Naive thymus-derived CD4-positive, alpha-beta T cell (primary cell): ENCODE results near the gene HSD17B11. TPM values are rescaled to one million over a fixed set of nuclear protein-coding genes. Genes with fewer than 3 reads are reported as not detected.
"Not testable (repeated sequence)": the region's sequence is repeated elsewhere in the genome, so short reads cannot be mapped to it uniquely, and the experiment has no call there.

Source experiments
- ATAC-seq: fragments of 150-1000 bp; cut with Tn5 transposase; 2 replicates; pipeline ENCODE4 v1.10.0; 2021; ENCODE audit warnings: mild to moderate bottlenecking, moderate library complexity
- CTCF ChIA-PET: fragments of 350-600 bp; sonication (Branson Sonifier 250); formaldehyde crosslinking; loops from one replicate; lab custom pipeline; 2021; ENCODE audit warnings: antibody characterized with exemption; lab: Charles Lee
- POLR2A ChIA-PET: fragments of 350-600 bp; sonication (Branson Sonifier 250); formaldehyde crosslinking; loops from one replicate; lab custom pipeline; 2021; ENCODE audit warnings: antibody characterized with exemption, inconsistent platforms; lab: Charles Lee
- DNase-seq, 9 donors: peaks; one replicate each; pipeline versions ENCODE4 v3.0.0 to v3.0.0-alpha.2; 2020 to 2022; ENCODE audit warnings: mixed read lengths in 1 of 9
- H3K27ac ChIP-seq: one replicate; pipeline ENCODE4 v1.7.0; 2013; ENCODE audit warnings: mild to moderate bottlenecking, low read depth, low read length, moderate library complexity
- H3K27me3 ChIP-seq, 2 donors: one replicate each; pipeline ENCODE4 v1.7.0; 2013; ENCODE audit warnings: low read length in 2 of 2, mild to moderate bottlenecking in 2 of 2, moderate library complexity in 2 of 2; ENCODE audit not compliant: control insufficient read depth in 2 of 2, insufficient read depth in 2 of 2
- H3K36me3 ChIP-seq, 3 experiments: 1 replicate in 2 of 3; 2 replicates in 1 of 3; pipeline ENCODE4 v1.7.0; 2013; ENCODE audit warnings: low read length in 3 of 3, mild to moderate bottlenecking in 3 of 3, moderate library complexity in 1 of 3; ENCODE audit not compliant: insufficient read depth in 3 of 3, control insufficient read depth in 2 of 3
- H3K4me1 ChIP-seq, 2 donors: one replicate each; pipeline ENCODE4 v1.7.0; 2013; ENCODE audit warnings: low read length in 2 of 2, mild to moderate bottlenecking in 2 of 2, moderate library complexity in 1 of 2; ENCODE audit not compliant: control insufficient read depth in 2 of 2, insufficient read depth in 2 of 2
- H3K4me3 ChIP-seq: 2 replicates; pipeline ENCODE4 v1.7.0; 2013; ENCODE audit warnings: mild to moderate bottlenecking, low read length
- H3K9me3 ChIP-seq, 3 experiments: 1 replicate in 2 of 3; 2 replicates in 1 of 3; pipeline ENCODE4 v1.7.0; 2013; ENCODE audit warnings: low read length in 3 of 3; ENCODE audit not compliant: control insufficient read depth in 2 of 3
- H3K27ac Mint-ChIP-seq, 9 donors: one replicate each; pipeline ENCODE4 v1.8.0; 2020 to 2022; ENCODE audit warnings: mixed read lengths in 9 of 9, mild to moderate bottlenecking in 8 of 9, moderate library complexity in 5 of 9, inconsistent platforms in 2 of 9
- H3K27me3 Mint-ChIP-seq, 5 donors: one replicate each; pipeline ENCODE4 v1.8.0; 2021 to 2022; ENCODE audit warnings: mixed read lengths in 5 of 5, mild to moderate bottlenecking in 1 of 5
- H3K36me3 Mint-ChIP-seq, 5 donors: one replicate each; pipeline ENCODE4 v1.8.0; 2020 to 2022; ENCODE audit warnings: mixed read lengths in 5 of 5, mild to moderate bottlenecking in 3 of 5, inconsistent platforms in 1 of 5
- H3K4me1 Mint-ChIP-seq, 7 donors: one replicate each; pipeline ENCODE4 v1.8.0; 2020 to 2022; ENCODE audit warnings: mixed read lengths in 7 of 7, mild to moderate bottlenecking in 3 of 7, inconsistent platforms in 1 of 7
- H3K4me3 Mint-ChIP-seq, 10 donors: one replicate each; pipeline ENCODE4 v1.8.0; 2020 to 2022; ENCODE audit warnings: mild to moderate bottlenecking in 10 of 10, mixed read lengths in 10 of 10, moderate library complexity in 6 of 10, inconsistent platforms in 2 of 10
- H3K9me3 Mint-ChIP-seq, 11 donors: one replicate each; pipeline ENCODE4 v1.8.0; 2020 to 2022; ENCODE audit warnings: mixed read lengths in 11 of 11, mild to moderate bottlenecking in 4 of 11, inconsistent platforms in 1 of 11, moderate library complexity in 1 of 11
- intact Hi-C, 2 donors: fragments of 100-400 bp; cut with micrococcal nuclease; formaldehyde crosslinking; loops; one replicate each; pipeline ENCODE4 v1.15.1; 2023
- polyA plus RNA-seq, 2 donors: library from polyadenylated mRNA; unstranded; fragments of 300-500 nt; fragmentation: Illumina TruSeq; gene quantifications; one replicate each; pipeline ENCODE4 v1.2.3, GENCODE V29; 2021
- total RNA-seq, 6 experiments: library from RNA in 5 of 6; stranded (reverse) in 5 of 6; gene quantifications; 1 replicate in 5 of 6; 2 replicates in 1 of 6; pipeline ENCODE4 v1.2.3 and lab custom pipeline; 2021 to 2026

The HSD17B11 gene
- total and polyA plus RNA-seq, 7 experiments from 2014 or later, result 34.3 to 76.2 (median 68.4) TPM

DNA sequence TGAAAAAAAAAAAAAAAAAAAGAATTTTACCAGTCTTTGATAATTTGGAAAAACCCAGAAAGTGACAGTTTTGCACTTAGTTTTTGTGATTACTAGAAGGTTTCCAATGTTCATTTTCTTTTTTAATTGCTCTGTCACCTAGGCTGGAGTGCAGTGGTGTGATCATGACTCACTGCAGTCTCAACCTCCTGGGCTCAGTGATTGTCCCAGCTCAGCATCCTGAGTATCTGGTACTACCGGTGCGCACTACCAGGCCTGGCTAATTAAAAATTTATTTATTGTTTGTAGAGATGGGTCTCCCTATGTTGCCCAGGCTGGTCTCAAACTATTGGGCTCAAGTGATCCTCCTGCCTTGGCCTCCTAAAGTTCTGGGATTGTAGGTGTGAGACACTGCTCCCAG, 34.7 kb upstream of the HSD17B11 start:
- Histone ChIP-seq H3K27me3 (no peaks in the 10 kb centered on the region), H3K4me3 (no peak overlapping the region), H3K36me3 (peaks cover 0 to 7% (median 0%) of the 10 kb centered on the region in 3 experiments), H3K4me1 (peaks cover 17 to 27% of the 10 kb centered on the region in 2 donors), H3K9me3 (no peaks in the 10 kb centered on the region), H3K27ac (no peak overlapping the region)
- Mint-ChIP-seq H3K9me3 (peaks cover 0 to 2% (median 0%) of the 10 kb centered on the region in 11 donors), H3K4me3 (peak overlapping the region in 1 of 10 donors; percentile 59), H3K27me3 (no peaks in the 10 kb centered on the region), H3K27ac (peak overlapping the region in 3 of 9 donors; percentile 21 to 47 (median 34)), H3K4me1 (peaks cover 24 to 86% (median 76%) of the 10 kb centered on the region in 7 donors), H3K36me3 (peaks cover 0 to 3% (median 0%) of the 10 kb centered on the region in 5 donors)
- CTCF ChIA-PET, result no interaction called here
- ATAC-seq, result no peak
- intact Hi-C loops, result loop anchor here in 1 of 2 donors (10.0 kb wide), 1 partner anchor 421 kb away; no protein-coding TSS in a partner anchor
- POLR2A ChIA-PET, result no interaction called here
- DNase-seq, result no peak

DNA sequence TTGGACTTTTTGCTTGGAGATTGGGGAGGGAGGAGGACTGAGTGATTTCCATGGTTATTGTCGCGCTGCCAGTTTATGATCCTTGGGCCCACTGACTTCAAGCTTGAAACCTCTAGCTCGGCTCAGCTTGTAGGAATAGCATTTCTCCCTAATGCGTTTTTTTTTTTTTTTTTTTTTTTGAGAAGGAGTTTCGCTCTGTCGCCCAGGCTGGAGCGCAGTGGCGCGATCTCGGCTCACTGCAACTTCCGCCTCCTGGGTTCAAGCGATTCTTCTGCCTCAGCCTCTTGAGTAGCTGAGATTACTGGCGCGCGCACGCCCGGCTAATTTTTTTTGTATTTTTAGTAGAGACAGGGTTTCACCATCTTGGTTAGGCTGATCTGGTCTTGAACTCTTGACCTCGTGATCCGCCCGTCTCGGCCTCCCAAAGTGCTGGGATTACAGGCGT, 33.1 kb upstream of the HSD17B11 start:
- H3K9me3 ChIP-seq, DNase-seq, H3K9me3 Mint-ChIP-seq, H3K27ac ChIP-seq, H3K4me3 ChIP-seq, H3K36me3 ChIP-seq, H3K27me3 ChIP-seq, CTCF ChIA-PET, H3K36me3 Mint-ChIP-seq, ATAC-seq, H3K27me3 Mint-ChIP-seq: not testable (repeated sequence)
- intact Hi-C loops, result loop anchor here in 1 of 2 donors (5.0 to 10.0 kb wide), 3 partner anchors 419 to 1873 kb away; partner anchors contain the start of gene PPM1K
- peaks cover 17% of the 10 kb centered on the region in 2 donors for H3K4me1 ChIP-seq
- Mint-ChIP-seq H3K27ac (peak overlapping the region in 6 of 9 donors; percentile 63 to 99 (median 92)), H3K4me3 (peak overlapping the region; percentile 76 to 100 (median 98)), H3K4me1 (peaks cover 20 to 76% (median 62%) of the 10 kb centered on the region in 7 donors)
- POLR2A ChIA-PET, result interaction anchor here (4.8 kb wide), 1 partner anchor 33 kb away, joined by 53 read pairs; the partner anchor contains the start of gene HSD17B11

DNA sequence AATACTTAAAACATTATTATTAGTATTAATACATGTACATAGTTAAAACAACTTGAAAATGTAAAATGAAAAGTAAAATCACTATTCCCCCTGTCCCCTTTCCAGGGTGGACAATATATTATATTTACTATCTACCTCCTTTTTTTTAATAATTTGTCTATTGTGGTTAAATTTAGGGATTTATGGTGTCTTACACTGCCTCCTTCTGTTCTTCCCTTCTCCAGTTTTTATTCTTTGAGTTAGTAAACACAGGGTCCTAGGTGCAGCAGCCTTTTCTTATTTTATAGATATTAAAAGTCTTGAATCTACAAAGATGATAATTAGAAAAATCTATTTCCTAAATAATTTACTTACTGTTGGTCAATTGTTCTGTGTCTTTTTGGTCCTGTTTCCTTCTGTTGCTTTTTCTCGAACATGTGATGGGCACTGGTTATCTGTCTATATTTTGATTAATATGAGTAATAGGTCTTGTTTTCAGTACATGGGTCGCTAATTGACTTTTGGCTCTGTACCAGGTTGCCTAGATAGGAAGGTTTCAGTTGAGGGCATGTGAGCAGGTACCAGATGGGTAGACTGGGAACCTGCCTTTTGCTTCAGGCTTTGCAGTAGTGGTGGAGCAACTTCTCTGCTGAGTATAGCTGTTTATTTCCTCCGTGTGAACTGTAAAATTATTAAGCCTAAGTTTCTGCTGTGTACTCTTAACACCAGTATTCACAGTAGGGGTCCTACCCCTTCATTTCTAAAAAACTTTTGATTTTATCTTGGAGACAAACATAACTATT, 32.5 kb upstream of the HSD17B11 start:
- no peaks in the 10 kb centered on the region for H3K27me3 Mint-ChIP-seq
- no peak for ATAC-seq
- ChIA-PET POLR2A (interaction anchor here (0.7 to 4.8 kb wide), 7 partner anchors 33 to 417 kb away, joined by 3 to 53 read pairs (median 4); partner anchors contain the start of genes HSD17B11 and KLHL8), CTCF (interaction anchor here (0.7 kb wide), 1 partner anchor 47 kb away, joined by 4 read pairs; no protein-coding TSS in a partner anchor)
- H3K36me3 ChIP-seq, result peaks cover 0 to 7% (median 0%) of the 10 kb centered on the region in 3 experiments
- H3K4me3 ChIP-seq, result peak overlapping the region; percentile 96
- peaks cover 0 to 2% (median 0%) of the 10 kb centered on the region in 11 donors for H3K9me3 Mint-ChIP-seq
- peak overlapping the region; percentile 85 for H3K27ac ChIP-seq
- no peaks in the 10 kb centered on the region for H3K36me3 Mint-ChIP-seq
- peaks cover 16 to 71% (median 57%) of the 10 kb centered on the region in 7 donors for H3K4me1 Mint-ChIP-seq
- intact Hi-C loops, result loop anchor here (2.0 to 10.0 kb wide), 5 partner anchors 17 to 1874 kb away; partner anchors contain the start of genes HERC5 (in 1 of the 2) and PPM1K (in 1 of the 2)
- H3K4me1 ChIP-seq, result peaks cover 17% of the 10 kb centered on the region in 2 donors
- peak overlapping the region; percentile 94 to 100 (median 98) for H3K4me3 Mint-ChIP-seq
- H3K27ac Mint-ChIP-seq, result peak overlapping the region; percentile 4 to 100 (median 98)
- no peaks in the 10 kb centered on the region for H3K27me3 ChIP-seq
- H3K9me3 ChIP-seq, result no peaks in the 10 kb centered on the region
- no peak for DNase-seq

DNA sequence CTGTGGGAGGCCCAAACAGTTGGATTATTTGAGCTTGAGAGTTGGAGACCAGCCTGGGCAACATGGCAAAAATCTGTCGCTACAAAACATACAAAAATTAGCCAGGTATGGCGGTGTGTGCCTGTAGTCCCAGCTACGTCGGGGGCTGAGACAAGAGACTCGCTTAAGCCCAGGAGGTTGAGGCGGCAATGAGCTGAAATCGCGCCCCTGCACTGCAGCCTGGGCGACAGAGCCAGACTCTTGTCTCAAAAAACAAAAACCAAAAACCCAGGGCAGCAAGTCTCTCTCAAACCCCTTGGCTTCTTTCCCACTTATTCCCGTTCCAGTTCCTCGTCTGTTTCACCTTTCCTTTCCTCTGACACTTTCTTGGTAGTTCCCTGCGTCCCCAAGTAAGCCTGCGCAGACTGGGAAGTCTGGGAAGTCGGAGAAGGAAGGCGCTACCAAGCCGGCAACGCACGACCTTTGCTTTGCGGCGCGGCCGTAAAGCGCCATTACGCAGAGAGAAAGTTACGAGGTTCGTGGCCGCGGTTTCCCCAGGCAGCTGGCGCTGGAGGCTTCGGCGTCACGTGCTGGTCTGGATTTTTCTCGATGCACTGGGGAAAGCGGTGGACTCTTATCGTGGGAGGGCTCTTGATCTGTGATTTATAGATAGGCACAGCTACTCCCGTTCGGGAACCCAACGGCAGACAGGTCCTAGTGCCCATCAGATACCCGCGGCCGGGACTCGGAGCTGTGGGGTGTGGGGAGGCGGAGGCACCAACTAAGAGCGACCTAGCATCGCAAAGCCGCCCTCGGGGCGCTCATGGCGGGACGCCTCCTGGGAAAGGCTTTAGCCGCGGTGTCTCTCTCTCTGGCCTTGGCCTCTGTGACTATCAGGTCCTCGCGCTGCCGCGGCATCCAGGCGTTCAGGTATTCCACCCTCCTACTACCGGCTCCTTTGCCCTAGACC, 31.4 kb upstream of the HSD17B11 start, which contains the start of gene NUDT9:
Gene NUDT9, plus strand, starts transcription at position 470 of the 949 bp plus-strand sequence. Its CDS starts 333 bp downstream, at position 803.
- Histone ChIP-seq H3K27me3 (no peaks in the 10 kb centered on the region), H3K4me1 (peaks cover 17% of the 10 kb centered on the region in 2 donors), H3K36me3 (peaks cover 0 to 7% (median 0%) of the 10 kb centered on the region in 3 experiments), H3K27ac (peak within 1 kb of the TSS; percentile 85), H3K4me3 (peak within 1 kb of the TSS; percentile 96), H3K9me3 (no peaks in the 10 kb centered on the region)
- Mint-ChIP-seq H3K4me1 (peaks cover 14 to 59% (median 48%) of the 10 kb centered on the region in 7 donors), H3K9me3 (peaks cover 0 to 2% (median 0%) of the 10 kb centered on the region in 11 donors), H3K27ac (peak within 1 kb of the TSS; percentile 97 to 100 (median 99)), H3K36me3 (no peaks in the 10 kb centered on the region), H3K4me3 (peak within 1 kb of the TSS; percentile 94 to 100 (median 98)), H3K27me3 (no peaks in the 10 kb centered on the region)
- peak; percentile 92 for ATAC-seq
- intact Hi-C loops, result loop anchor here (1.0 to 10.0 kb wide), 14 partner anchors 16 to 1875 kb away; partner anchors contain the start of genes HSD17B11 (in 2 of the 2), KLHL8 (in 2 of the 2), PPM1K (in 2 of the 2) and AFF1 (in 1 of the 2)
- peak; percentile 74 to 92 (median 89) for DNase-seq
- ChIA-PET POLR2A (interaction anchor here (0.7 to 4.8 kb wide), 13 partner anchors 29 to 862 kb away, joined by 3 to 53 read pairs (median 4); partner anchors contain the start of genes AFF1, HSD17B11, KLHL8 and PPM1K), CTCF (interaction anchor here (0.6 to 1.8 kb wide), 4 partner anchors 42 to 49 kb away, joined by 3 to 7 read pairs (median 4); no protein-coding TSS in a partner anchor)

DNA sequence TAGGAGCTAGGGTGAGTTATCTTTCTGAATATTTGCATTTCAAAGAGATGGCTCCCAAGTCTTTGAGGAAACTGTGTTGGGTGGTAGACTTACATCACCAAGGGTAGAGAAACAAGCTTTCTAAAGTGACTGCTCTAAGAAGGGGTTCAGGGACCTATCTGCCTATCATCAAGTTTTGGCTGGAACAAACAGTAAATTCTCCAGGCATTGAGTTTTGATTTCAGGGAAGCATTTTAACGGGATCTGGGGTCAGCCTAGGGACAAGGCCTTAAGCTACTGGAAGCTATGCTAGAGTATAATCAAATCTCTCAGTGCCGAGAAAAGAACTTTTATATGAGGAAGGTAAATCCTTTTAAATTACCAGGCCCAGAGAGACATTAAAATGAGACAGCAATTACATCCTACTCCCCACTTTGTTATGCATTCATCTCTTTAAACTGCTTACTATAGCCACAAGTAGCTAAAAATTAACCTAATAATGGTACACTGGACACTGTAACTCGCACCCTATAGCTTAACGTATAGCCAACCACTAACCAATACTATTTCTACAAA, 29.4 kb upstream of the HSD17B11 start:
- Mint-ChIP-seq H3K27me3 (no peaks in the 10 kb centered on the region), H3K27ac (peak overlapping the region in 7 of 9 donors; percentile 28 to 100 (median 98)), H3K4me1 (peaks cover 14 to 52% (median 39%) of the 10 kb centered on the region in 7 donors), H3K4me3 (peak overlapping the region in 1 of 10 donors; percentile 56), H3K9me3 (peaks cover 0 to 2% (median 0%) of the 10 kb centered on the region in 11 donors), H3K36me3 (no peaks in the 10 kb centered on the region)
- H3K27ac ChIP-seq, result no peak overlapping the region
- DNase-seq (no peak), ATAC-seq (no peak)
- intact Hi-C loops, result loop anchor here in 1 of 2 donors (5.0 to 10.0 kb wide), 3 partner anchors 416 to 1877 kb away; partner anchors contain the start of gene PPM1K
- H3K4me3 ChIP-seq, result no peak overlapping the region
- no peaks in the 10 kb centered on the region for H3K27me3 ChIP-seq
- H3K9me3 ChIP-seq, result no peaks in the 10 kb centered on the region
- peaks cover 0 to 7% (median 0%) of the 10 kb centered on the region in 3 experiments for H3K36me3 ChIP-seq
- POLR2A ChIA-PET, result interaction anchor here (0.8 to 4.8 kb wide), 2 partner anchors 18 to 29 kb away, joined by 3 to 53 read pairs; partner anchors contain the start of gene HSD17B11
- CTCF ChIA-PET, result interaction anchor here (1.8 kb wide), 1 partner anchor 45 kb away, joined by 7 read pairs; no protein-coding TSS in a partner anchor
- H3K4me1 ChIP-seq, result peaks cover 17% of the 10 kb centered on the region in 2 donors
